Psoas muscle (tissue), 8 donors: ENCODE measurements around the gene DDO. TPM values are rescaled to one million over a fixed set of nuclear protein-coding genes. Genes with fewer than 3 reads are reported as not detected.

Experiments
- ATAC-seq, 4 donors: fragments of 200-7000 bp; cut with Tn5 transposase; one replicate each; pipeline ENCODE4 v1.9.1; 2020; ENCODE audit warnings: moderate library complexity in 3 of 4, mild to moderate bottlenecking in 2 of 4
- DNase-seq, 2 donors: peaks; one replicate each; pipeline ENCODE4 v3.0.0-alpha.2; 2020
- H3K27ac ChIP-seq: fragments of 200-600 bp; one replicate; pipeline ENCODE4 v1.8.0; 2022
- H3K27me3 ChIP-seq, 3 donors: fragments of 200-600 bp in 1 of 3; one replicate each; pipeline versions ENCODE4 v1.6.1 to v1.8.0; 2013 to 2022; ENCODE audit warnings: low read length in 2 of 3, mild to moderate bottlenecking in 2 of 3, moderate library complexity in 1 of 3; ENCODE audit not compliant: insufficient read depth in 3 of 3
- H3K36me3 ChIP-seq, 2 donors: fragments of 200-600 bp in 1 of 2; one replicate each; pipeline versions ENCODE4 v1.6.1 to v1.8.0; 2013 to 2022; ENCODE audit warnings: low read depth in 1 of 2, mild to moderate bottlenecking in 1 of 2, moderate library complexity in 1 of 2; ENCODE audit not compliant: insufficient read depth in 1 of 2
- H3K4me1 ChIP-seq: fragments of 200-600 bp; one replicate; pipeline ENCODE4 v1.8.0; 2022
- H3K4me3 ChIP-seq: fragments of 200-600 bp; one replicate; pipeline ENCODE4 v1.8.0; 2022; ENCODE audit warnings: mild to moderate bottlenecking
- H3K9me3 ChIP-seq: fragments of 200-600 bp; one replicate; pipeline ENCODE4 v1.8.0; 2022
- CTCF ChIP-seq: fragments of 200-600 bp; IDR thresholded peaks from one replicate; pipeline ENCODE4 v1.8.0; 2022; ENCODE audit warnings: antibody characterized with exemption
- WGBS, 3 donors: extraction: QIAGEN DNeasy Blood & Tissue Kit; methylation state at CpG; one replicate each; pipeline versions ENCODE4 v1.1.6 to v1.1.7; 2013; 5-methylcytosine and 5-hydroxymethylcytosine counted together
- intact Hi-C, 2 donors: fragments of 100-400 bp; cut with DNase I; formaldehyde crosslinking; loops; one replicate each; pipeline versions ENCODE4 v1.11.0 to v1.14.2; 2022
- polyA plus RNA-seq, 3 donors: library from polyadenylated mRNA; stranded (reverse); fragments of 200-250 nt; gene quantifications; one replicate each; pipeline ENCODE4 v1.2.3, GENCODE V29; 2013
- total RNA-seq, 4 donors: library from RNA; stranded (reverse); fragmentation: NEBNext Ultra II Directional in 2 of 4; extraction: Animal tissue kit (Norgen Biotek cat#: 25700) in 2 of 4; gene quantifications; one replicate each; pipeline versions ENCODE4 v1.2.1 to v1.2.4, GENCODE V29; 2021 to 2023
- donor health status: healthy with polysubstance abuse.
- donor health status: DM: no; HTN: no; CAD: no; lungs with moderate emphysema.
- donor health status: Bipolar disorder and iron deficiency.
- donor health status: healthy.
- donor health status: DM: yes; HTN: yes; CAD: no.
- donor health status: DM: no; HTN: no; CAD: no.
- donor health status: DM: no; HTN: no; CAD: no.
- donor health status: DM: yes; HTN: yes; CAD: no.

DDO gene
- total and polyA plus RNA-seq, 7 donors = 1.7 to 9.7 (median 4.8) TPM

- WGBS, 3 donors = 51 to 58% (median 57%) methylated on average over 11 of the region's 11 CpGs
- no peak overlapping the region for H3K27ac ChIP-seq
- H3K4me1 ChIP-seq = no peaks in the 10 kb centered on the region
- DNase-seq = no peak
- H3K27me3 ChIP-seq = no peaks in the 10 kb centered on the region
- no peaks in the 10 kb centered on the region for H3K9me3 ChIP-seq
- ATAC-seq = no peak
- intact Hi-C loops = no loop called here
- H3K4me3 ChIP-seq = no peak overlapping the region
- no peaks in the 10 kb centered on the region for H3K36me3 ChIP-seq
- no peak for TF ChIP-seq CTCF
Observed at GRCh38 chr6:110348961-110349690, 66.2 kb downstream of the DDO start.

GRCh38 chr6:110345025-110345424 lies 70.3 kb downstream of the DDO start:
- Histone ChIP-seq H3K27ac (no peak overlapping the region), H3K27me3 (no peaks in the 10 kb centered on the region), H3K4me3 (no peak overlapping the region), H3K36me3 (no peaks in the 10 kb centered on the region), H3K4me1 (no peaks in the 10 kb centered on the region), H3K9me3 (no peaks in the 10 kb centered on the region)
- intact Hi-C loops = no loop called here
- no peak for DNase-seq
- 67 to 75% (median 74%) methylated on average over 4 of the region's 4 CpGs for WGBS, 3 donors
- TF ChIP-seq CTCF = no peak
- ATAC-seq = no peak

- TF ChIP-seq CTCF = no peak
- 94 to 98% (median 96%) methylated on average over 3 of the region's 3 CpGs for WGBS, 3 donors
- H3K4me3 ChIP-seq = no peak overlapping the region
- ATAC-seq (no peak), DNase-seq (no peak)
- H3K27ac ChIP-seq = no peak overlapping the region
- intact Hi-C loops = no loop called here
- H3K9me3 ChIP-seq = no peaks in the 10 kb centered on the region
- H3K27me3 ChIP-seq = no peaks in the 10 kb centered on the region
- no peaks in the 10 kb centered on the region for H3K4me1 ChIP-seq
- H3K36me3 ChIP-seq = no peaks in the 10 kb centered on the region
Observed at GRCh38 chr6:110342759-110343158, 72.6 kb downstream of the DDO start.

Other genes starting within 250 kb of the DDO start
- 1 to 10 TPM in 1 of 4 donors, under 1 TPM in 3; 0.47 to 1.1 (median 0.81) TPM for gene WASF1, start 235.9 kb downstream of the DDO start, total RNA-seq
- 1 to 10 TPM in 2 of 3 donors, under 1 TPM in 1; 0.90 to 5.3 (median 2.3) TPM for gene WASF1, start 235.9 kb downstream of the DDO start, polyA plus RNA-seq
- gene CDC40, start 235.1 kb downstream of the DDO start, total RNA-seq = 10 to 100 TPM in 3 of 4 donors, 1 to 10 TPM in 1; 8.5 to 18.9 (median 14.1) TPM
- gene CDC40, start 235.1 kb downstream of the DDO start, polyA plus RNA-seq = 10 to 100 TPM in 2 of 3 donors, 1 to 10 TPM in 1; 9.8 to 27.7 (median 13.7) TPM
- gene METTL24, start 57.2 kb downstream of the DDO start, total RNA-seq = not detected
- gene METTL24, start 57.2 kb downstream of the DDO start, polyA plus RNA-seq = under 1 TPM in 1 of 3 donors, not detected in 2; 0.04 TPM
- not detected for gene SLC22A16, start 61.0 kb upstream of the DDO start, total RNA-seq
- gene SLC22A16, start 61.0 kb upstream of the DDO start, polyA plus RNA-seq = under 1 TPM in 2 of 3 donors, not detected in 1; 0.03 to 0.07 TPM